Pancreas (tissue), 10 donors: ENCODE data around the gene MRPL22. TPM values are rescaled to one million over a fixed set of nuclear protein-coding genes. Genes with fewer than 3 reads are reported as not detected.

Experiments used
- ATAC-seq, 4 donors: fragments of 200-7000 bp; cut with Tn5 transposase; one replicate each; pipeline versions ENCODE4 v1.8.0 to v1.9.1; 2020; ENCODE audit warnings: mild to moderate bottlenecking in 4 of 4, moderate library complexity in 4 of 4
- DNase-seq, 6 donors: peaks; one replicate each; pipeline ENCODE4 v3.0.0-alpha.2; 2020
- FAIRE-seq: peaks from 2 replicates; lab custom pipeline; 2012; peaks lifted over from hg19 to GRCh38; lab: Jason Lieb, UNC
- H3K27ac ChIP-seq, 4 donors: fragments of 200-600 bp; sonication (generic); 1 replicate in 3 of 4; 2 replicates in 1 of 4; pipeline versions ENCODE4 v1.5.0 to v1.8.0; 2020
- H3K27me3 ChIP-seq, 4 donors: fragments of 200-600 bp; one replicate each; pipeline ENCODE4 v1.8.0; 2021
- H3K36me3 ChIP-seq, 3 donors: fragments of 200-600 bp; sonication (generic) in 1 of 3; one replicate each; pipeline versions ENCODE4 v1.5.0 to v1.8.0; 2020 to 2021
- H3K4me1 ChIP-seq, 3 donors: fragments of 200-600 bp; one replicate each; pipeline ENCODE4 v1.8.0; 2021
- H3K4me3 ChIP-seq, 4 donors: fragments of 200-600 bp; sonication (generic) in 2 of 4; one replicate each; pipeline versions ENCODE4 v1.5.0 to v1.8.0; 2020 to 2021
- H3K9me3 ChIP-seq, 4 donors: fragments of 200-600 bp; one replicate each; pipeline ENCODE4 v1.8.0; 2021
- WGBS, 2 donors: extraction: QIAGEN DNeasy Blood & Tissue Kit; methylation state at CpG; one replicate each; pipeline ENCODE4 v1.1.7; 2013; 5-methylcytosine and 5-hydroxymethylcytosine counted together
- intact Hi-C, 3 donors: fragments of 100-400 bp; cut with DNase I; formaldehyde crosslinking; loops; one replicate each; pipeline versions ENCODE4 v1.11.1 to v1.14.2; 2022
- polyA plus RNA-seq, 2 donors: library from polyadenylated mRNA; stranded (reverse); fragments of 200-250 nt; gene quantifications; one replicate each; pipeline ENCODE4 v1.2.3, GENCODE V29; 2013
- total RNA-seq, 6 donors: library from RNA; stranded (reverse); fragmentation: NEBNext Ultra II Directional in 4 of 6; extraction: Animal tissue kit (Norgen Biotek cat#: 25700) in 4 of 6; gene quantifications; one replicate each; pipeline versions ENCODE4 v1.2.1 to v1.2.4, GENCODE V29; 2021 to 2023
- TF ChIP-seq, protein P1 (sequence below), 4 donors: fragments of 200-600 bp; sonication (generic) in 3 of 4; IDR thresholded peaks; one replicate each; pipeline versions ENCODE4 v1.5.0 to v1.8.0; 2021; ENCODE audit warnings: antibody characterized with exemption in 4 of 4
- donor health status: healthy with polysubstance abuse.
- donor health status: DM: no; HTN: no; CAD: no; lungs with moderate emphysema.
- donor health status: DM: no; HTN: no; CAD: no.
- donor health status: control.
- donor health status: control.
- donor health status: Bipolar disorder and iron deficiency.
- donor health status: DM: yes; HTN: yes; CAD: no.
- donor health status: DM: no; HTN: no; CAD: no.
- donor health status: DM: no; HTN: no; CAD: no.
- donor health status: DM: yes; HTN: yes; CAD: no.

MRPL22 gene
- total and polyA plus RNA-seq, 8 donors = 11.3 to 29.0 (median 23.0) TPM

DNA sequence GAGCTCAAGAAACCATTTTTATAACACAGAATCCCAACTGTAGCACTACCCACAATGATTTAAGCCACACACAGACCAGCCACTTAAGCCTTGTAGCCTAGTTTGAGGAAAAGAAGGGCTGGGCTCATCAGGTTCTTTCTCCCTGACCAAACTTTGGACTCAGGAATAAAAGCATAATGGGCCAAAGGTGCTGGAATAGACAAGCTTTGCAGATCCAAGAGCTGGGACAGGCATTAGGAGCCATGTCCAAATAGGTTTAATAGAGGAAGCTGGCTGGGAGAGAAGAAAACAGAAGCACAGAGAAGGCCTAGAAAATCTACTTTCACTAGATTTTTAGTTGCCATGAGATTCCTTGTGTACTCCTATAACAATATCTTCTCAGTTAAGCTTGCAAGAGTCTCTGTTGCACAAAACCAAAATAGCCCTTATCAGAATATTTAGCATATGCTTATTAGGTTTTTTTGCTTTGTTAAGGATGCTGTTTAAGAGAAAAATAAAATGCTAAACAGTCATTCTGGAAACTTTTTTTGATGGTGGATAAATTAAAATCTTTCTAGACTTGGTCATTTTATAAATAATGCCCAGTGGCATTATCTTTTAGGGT is 44.2 kb upstream of the MRPL22 start:
- no peaks in the 10 kb centered on the region for H3K9me3 ChIP-seq
- peaks cover 0 to 52% (median 13%) of the 10 kb centered on the region in 3 donors for H3K36me3 ChIP-seq
- H3K27me3 ChIP-seq = no peaks in the 10 kb centered on the region
- H3K4me3 ChIP-seq = no peak overlapping the region
- DNase-seq = no peak
- intact Hi-C loops = no loop called here
- FAIRE-seq = no peak
- H3K27ac ChIP-seq = no peak overlapping the region
- no peak for ATAC-seq
- TF ChIP-seq, protein P1, sequence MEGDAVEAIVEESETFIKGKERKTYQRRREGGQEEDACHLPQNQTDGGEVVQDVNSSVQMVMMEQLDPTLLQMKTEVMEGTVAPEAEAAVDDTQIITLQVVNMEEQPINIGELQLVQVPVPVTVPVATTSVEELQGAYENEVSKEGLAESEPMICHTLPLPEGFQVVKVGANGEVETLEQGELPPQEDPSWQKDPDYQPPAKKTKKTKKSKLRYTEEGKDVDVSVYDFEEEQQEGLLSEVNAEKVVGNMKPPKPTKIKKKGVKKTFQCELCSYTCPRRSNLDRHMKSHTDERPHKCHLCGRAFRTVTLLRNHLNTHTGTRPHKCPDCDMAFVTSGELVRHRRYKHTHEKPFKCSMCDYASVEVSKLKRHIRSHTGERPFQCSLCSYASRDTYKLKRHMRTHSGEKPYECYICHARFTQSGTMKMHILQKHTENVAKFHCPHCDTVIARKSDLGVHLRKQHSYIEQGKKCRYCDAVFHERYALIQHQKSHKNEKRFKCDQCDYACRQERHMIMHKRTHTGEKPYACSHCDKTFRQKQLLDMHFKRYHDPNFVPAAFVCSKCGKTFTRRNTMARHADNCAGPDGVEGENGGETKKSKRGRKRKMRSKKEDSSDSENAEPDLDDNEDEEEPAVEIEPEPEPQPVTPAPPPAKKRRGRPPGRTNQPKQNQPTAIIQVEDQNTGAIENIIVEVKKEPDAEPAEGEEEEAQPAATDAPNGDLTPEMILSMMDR (IDR thresholded peaks at IDR 0.05) = no peak
- no peaks in the 10 kb centered on the region for H3K4me1 ChIP-seq

DNA sequence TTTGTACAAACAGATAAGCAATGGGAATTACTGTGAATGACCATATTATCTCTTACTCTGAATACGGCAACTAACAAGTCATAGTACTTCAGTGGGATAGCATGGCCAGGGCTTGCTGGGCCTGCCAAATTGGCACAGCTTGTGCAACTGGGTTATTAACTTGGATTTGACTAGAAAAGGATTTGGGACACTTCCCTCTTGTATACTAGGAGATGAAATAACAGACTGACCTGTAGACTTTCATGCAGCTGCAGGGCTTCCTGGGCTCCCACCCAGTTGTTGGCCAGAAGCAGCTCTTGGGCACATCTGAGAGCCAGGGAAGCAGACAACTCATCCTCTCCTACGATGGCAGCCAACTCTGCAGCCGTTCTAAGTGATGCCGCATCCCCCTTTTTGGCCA is 42.7 kb upstream of the MRPL22 start:
- Histone ChIP-seq H3K27me3 (no peaks in the 10 kb centered on the region), H3K4me3 (no peak overlapping the region), H3K27ac (no peak overlapping the region), H3K9me3 (no peaks in the 10 kb centered on the region), H3K4me1 (no peaks in the 10 kb centered on the region), H3K36me3 (peaks cover 0 to 56% (median 14%) of the 10 kb centered on the region in 3 donors)
- FAIRE-seq (no peak), ATAC-seq (no peak), DNase-seq (no peak)
- 82% methylated on average over 4 of the region's 4 CpGs for WGBS, 2 donors
- TF ChIP-seq, protein P1 (IDR thresholded peaks at IDR 0.05) = no peak
- intact Hi-C loops = no loop called here

DNA sequence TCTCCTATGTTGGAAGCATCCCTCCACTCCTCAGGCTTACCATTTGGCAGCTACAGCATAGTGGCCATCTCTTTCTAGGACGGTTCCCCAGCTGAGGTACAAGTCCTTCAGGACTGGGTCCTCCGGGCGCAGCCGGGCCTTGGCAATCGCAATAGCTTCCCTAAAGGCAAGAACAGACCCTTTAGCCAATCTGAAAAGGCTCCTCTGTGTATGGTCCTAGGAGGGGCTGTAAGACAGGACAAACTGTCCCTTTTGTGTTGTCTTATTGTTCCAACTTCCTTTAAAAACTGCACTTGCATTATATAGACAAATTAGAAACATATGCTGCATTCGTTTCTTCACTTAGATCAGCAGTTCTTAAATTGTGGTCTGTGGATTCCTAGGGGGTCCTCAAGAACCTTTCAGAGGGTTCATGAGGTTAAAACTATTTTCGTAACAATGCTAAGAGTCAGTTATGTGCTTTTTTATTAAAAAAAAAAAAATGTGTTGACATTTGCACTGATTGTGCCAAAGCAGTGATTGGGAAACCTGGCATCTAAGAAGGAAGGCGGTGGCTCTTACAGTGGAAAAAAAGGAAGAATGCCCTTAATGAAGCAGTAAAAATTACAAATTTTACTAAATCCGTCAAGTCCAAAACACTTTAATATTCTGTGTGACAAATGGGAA is 41.6 kb upstream of the MRPL22 start:
- H3K27me3 ChIP-seq = no peaks in the 10 kb centered on the region
- no peaks in the 10 kb centered on the region for H3K4me1 ChIP-seq
- intact Hi-C loops = no loop called here
- TF ChIP-seq, protein P1 (IDR thresholded peaks at IDR 0.05) = no peak
- H3K27ac ChIP-seq = no peak overlapping the region
- no peak for DNase-seq
- H3K9me3 ChIP-seq = no peaks in the 10 kb centered on the region
- WGBS, 2 donors = 89 to 92% methylated on average over 9 of the region's 9 CpGs
- no peak for FAIRE-seq
- no peak overlapping the region for H3K4me3 ChIP-seq
- ATAC-seq = no peak
- peaks cover 0 to 54% (median 22%) of the 10 kb centered on the region in 3 donors for H3K36me3 ChIP-seq

DNA sequence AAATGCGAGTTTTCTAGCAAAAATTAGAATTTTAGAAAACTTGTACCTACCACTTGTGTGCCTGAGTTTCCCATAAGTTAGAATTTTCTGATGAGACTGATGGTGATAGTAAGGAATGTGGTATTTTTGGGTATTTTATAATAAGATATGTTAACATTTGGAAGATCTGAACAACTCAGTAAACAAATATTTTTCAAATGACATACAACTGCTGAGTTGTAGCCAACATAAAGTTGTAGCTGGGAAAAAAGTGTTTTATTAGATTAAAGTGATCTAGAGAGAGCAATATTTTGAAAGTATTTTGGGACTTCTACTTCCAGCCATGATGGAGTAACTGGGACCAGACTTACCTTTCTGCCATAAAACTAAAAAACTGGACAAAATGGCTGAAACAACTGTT is 40.8 kb upstream of the MRPL22 start:
- Histone ChIP-seq H3K4me3 (no peak overlapping the region), H3K4me1 (no peaks in the 10 kb centered on the region), H3K27ac (no peak overlapping the region), H3K36me3 (peaks cover 3 to 59% (median 22%) of the 10 kb centered on the region in 3 donors), H3K27me3 (no peaks in the 10 kb centered on the region), H3K9me3 (no peaks in the 10 kb centered on the region)
- ATAC-seq (no peak), DNase-seq (no peak), FAIRE-seq (no peak)
- WGBS, 2 donors = 91 to 97% methylated on average over 1 of the region's 1 CpG
- TF ChIP-seq, protein P1 (IDR thresholded peaks at IDR 0.05) = no peak
- intact Hi-C loops = no loop called here

DNA sequence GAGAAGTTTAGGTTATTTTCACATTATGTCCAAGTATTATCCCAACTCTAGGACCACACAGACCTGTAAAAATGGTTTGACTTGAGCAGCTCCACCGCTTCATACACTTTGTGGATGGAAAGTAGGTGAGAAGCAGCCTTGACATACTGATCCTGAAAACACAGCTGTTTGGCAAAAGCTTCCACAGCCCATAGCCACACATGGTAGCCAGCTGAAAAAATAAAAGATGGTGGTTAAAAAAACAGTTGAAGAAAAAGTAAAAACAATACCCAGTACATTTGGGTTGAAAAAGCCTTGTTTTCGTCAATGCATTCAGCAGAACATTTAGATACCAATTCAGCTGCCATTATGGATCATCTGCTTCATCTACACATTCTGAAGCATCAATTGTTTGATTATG is 39.6 kb upstream of the MRPL22 start:
- no peak for DNase-seq
- H3K4me1 ChIP-seq = no peaks in the 10 kb centered on the region
- no peaks in the 10 kb centered on the region for H3K9me3 ChIP-seq
- no peak for FAIRE-seq
- H3K36me3 ChIP-seq = peaks cover 3 to 57% (median 22%) of the 10 kb centered on the region in 3 donors
- H3K4me3 ChIP-seq = no peak overlapping the region
- 87 to 95% methylated on average over 2 of the region's 2 CpGs for WGBS, 2 donors
- intact Hi-C loops = no loop called here
- ATAC-seq = no peak
- TF ChIP-seq, protein P1 (IDR thresholded peaks at IDR 0.05) = no peak
- H3K27me3 ChIP-seq = no peaks in the 10 kb centered on the region
- no peak overlapping the region for H3K27ac ChIP-seq
